Stimulated activated memory B cell treated with anti-CD40 and anti-IgM and Interleukin-4, amounts not matched to agents 10 μg/mL and 1 μg/mL and 100 μg/mL, for 72 hours (primary cell): ENCODE results near the gene AJM1.
"Not testable (repeated sequence)": the region's sequence is repeated elsewhere in the genome, so short reads cannot be mapped to it uniquely, and the experiment has no call there.

Source experiments
- ATAC-seq: fragments of 150-1000 bp; cut with Tn5 transposase; 2 replicates; pipeline ENCODE4 v1.10.0; 2021
- H3K27ac Mint-ChIP-seq: one replicate; pipeline ENCODE4 v1.8.0; 2022; ENCODE audit warnings: mild to moderate bottlenecking, mixed read lengths
- H3K27me3 Mint-ChIP-seq: one replicate; pipeline ENCODE4 v1.8.0; 2022; ENCODE audit warnings: mixed read lengths
- H3K36me3 Mint-ChIP-seq: one replicate; pipeline ENCODE4 v1.8.0; 2022; ENCODE audit warnings: mixed read lengths
- H3K4me1 Mint-ChIP-seq: one replicate; pipeline ENCODE4 v1.8.0; 2022; ENCODE audit warnings: mixed read lengths
- H3K4me3 Mint-ChIP-seq: one replicate; pipeline ENCODE4 v1.8.0; 2022; ENCODE audit warnings: mild to moderate bottlenecking, moderate library complexity, mixed read lengths
- H3K9me3 Mint-ChIP-seq: one replicate; pipeline ENCODE4 v1.8.0; 2022; ENCODE audit warnings: mixed read lengths

The AJM1 gene

GRCh38 chr9:136824496-136825225 lies 17.6 kb upstream of the AJM1 start:
- Mint-ChIP-seq H3K4me3 (no peak overlapping the region), H3K27me3 (no peaks in the 10 kb centered on the region), H3K9me3 (no peaks in the 10 kb centered on the region), H3K4me1 (peaks cover 10% of the 10 kb centered on the region), H3K27ac (no peak overlapping the region), H3K36me3 (peaks cover 36% of the 10 kb centered on the region)
- no peak for ATAC-seq

- no peak for ATAC-seq
- H3K27ac Mint-ChIP-seq, result no peak overlapping the region
- no peak overlapping the region for H3K4me3 Mint-ChIP-seq
- H3K4me1 Mint-ChIP-seq, result peaks cover 7% of the 10 kb centered on the region
- H3K36me3 Mint-ChIP-seq, result peaks cover 39% of the 10 kb centered on the region
- H3K9me3 Mint-ChIP-seq, result no peaks in the 10 kb centered on the region
- no peaks in the 10 kb centered on the region for H3K27me3 Mint-ChIP-seq
Measured at GRCh38 chr9:136825295-136826187, 16.7 kb upstream of the AJM1 start.

GRCh38 chr9:136826188-136826541 lies 16.1 kb upstream of the AJM1 start:
- Mint-ChIP-seq H3K9me3 (no peaks in the 10 kb centered on the region), H3K4me3 (no peak overlapping the region), H3K4me1 (peaks cover 2% of the 10 kb centered on the region), H3K27ac (no peak overlapping the region), H3K27me3 (no peaks in the 10 kb centered on the region), H3K36me3 (peaks cover 39% of the 10 kb centered on the region)
- no peak for ATAC-seq

GRCh38 chr9:136826703-136827582 lies 15.3 kb upstream of the AJM1 start:
- Mint-ChIP-seq H3K4me3 (no peak overlapping the region), H3K9me3 (no peaks in the 10 kb centered on the region), H3K36me3 (peaks cover 46% of the 10 kb centered on the region), H3K27me3 (no peaks in the 10 kb centered on the region), H3K4me1 (no peaks in the 10 kb centered on the region), H3K27ac (no peak overlapping the region)
- no peak for ATAC-seq

GRCh38 chr9:136827794-136828473 lies 14.3 kb upstream of the AJM1 start:
- H3K27ac Mint-ChIP-seq, result no peak overlapping the region
- H3K36me3 Mint-ChIP-seq, result peaks cover 52% of the 10 kb centered on the region

GRCh38 chr9:136828474-136829140 lies 13.7 kb upstream of the AJM1 start:
- Mint-ChIP-seq H3K36me3 (peaks cover 47% of the 10 kb centered on the region), H3K27me3 (no peaks in the 10 kb centered on the region), H3K27ac (no peak overlapping the region), H3K9me3 (no peaks in the 10 kb centered on the region), H3K4me3 (no peak overlapping the region), H3K4me1 (no peaks in the 10 kb centered on the region)
- ATAC-seq, result no peak

More at GRCh38 chr9:136827794-136828473, 14.3 kb upstream of the AJM1 start:
- H3K27me3 Mint-ChIP-seq, result no peaks in the 10 kb centered on the region
- no peaks in the 10 kb centered on the region for H3K9me3 Mint-ChIP-seq
- ATAC-seq, result no peak
- no peaks in the 10 kb centered on the region for H3K4me1 Mint-ChIP-seq
- no peak overlapping the region for H3K4me3 Mint-ChIP-seq

GRCh38 chr9:136829412-136829811 lies 12.9 kb upstream of the AJM1 start:
- Mint-ChIP-seq H3K4me1 (no peaks in the 10 kb centered on the region), H3K36me3 (peaks cover 45% of the 10 kb centered on the region), H3K4me3 (no peak overlapping the region), H3K27me3 (no peaks in the 10 kb centered on the region), H3K9me3 (no peaks in the 10 kb centered on the region), H3K27ac (no peak overlapping the region)
- no peak for ATAC-seq

GRCh38 chr9:136829981-136830885 lies 12.0 kb upstream of the AJM1 start:
- H3K4me1 Mint-ChIP-seq, result no peaks in the 10 kb centered on the region
- no peaks in the 10 kb centered on the region for H3K27me3 Mint-ChIP-seq
- no peak for ATAC-seq
- H3K4me3 Mint-ChIP-seq, result no peak overlapping the region
- H3K36me3 Mint-ChIP-seq, result peaks cover 38% of the 10 kb centered on the region
- no peaks in the 10 kb centered on the region for H3K9me3 Mint-ChIP-seq
- no peak overlapping the region for H3K27ac Mint-ChIP-seq

- H3K9me3 Mint-ChIP-seq, result no peaks in the 10 kb centered on the region
- H3K27ac Mint-ChIP-seq, result no peak overlapping the region
- no peak for ATAC-seq
- H3K27me3 Mint-ChIP-seq, result no peaks in the 10 kb centered on the region
- no peaks in the 10 kb centered on the region for H3K4me1 Mint-ChIP-seq
- H3K4me3 Mint-ChIP-seq, result no peak overlapping the region
- H3K36me3 Mint-ChIP-seq, result peaks cover 35% of the 10 kb centered on the region
Measured at GRCh38 chr9:136831002-136831719, 11.1 kb upstream of the AJM1 start.

- H3K9me3 Mint-ChIP-seq, result no peaks in the 10 kb centered on the region
- H3K27ac Mint-ChIP-seq, result no peak overlapping the region
- no peak overlapping the region for H3K4me3 Mint-ChIP-seq
- H3K4me1 Mint-ChIP-seq, result no peaks in the 10 kb centered on the region
- no peak for ATAC-seq
- H3K27me3 Mint-ChIP-seq, result no peaks in the 10 kb centered on the region
- H3K36me3 Mint-ChIP-seq, result peaks cover 32% of the 10 kb centered on the region
Measured at GRCh38 chr9:136831720-136832104, 10.6 kb upstream of the AJM1 start.

GRCh38 chr9:136832581-136832980 lies 9.7 kb upstream of the AJM1 start:
- H3K4me1 Mint-ChIP-seq, result no peaks in the 10 kb centered on the region
- H3K4me3 Mint-ChIP-seq, result no peak overlapping the region
- peaks cover 32% of the 10 kb centered on the region for H3K36me3 Mint-ChIP-seq
- H3K9me3 Mint-ChIP-seq, result no peaks in the 10 kb centered on the region
- H3K27me3 Mint-ChIP-seq, result no peaks in the 10 kb centered on the region
- no peak for ATAC-seq
- H3K27ac Mint-ChIP-seq, result no peak overlapping the region

GRCh38 chr9:136833381-136834048 lies 8.8 kb upstream of the AJM1 start:
- not testable (repeated sequence) for H3K27me3 Mint-ChIP-seq, ATAC-seq, H3K4me3 Mint-ChIP-seq, H3K4me1 Mint-ChIP-seq, H3K27ac Mint-ChIP-seq, H3K9me3 Mint-ChIP-seq
- H3K36me3 Mint-ChIP-seq, result peaks cover 32% of the 10 kb centered on the region
